ENCODE measurements around the gene FOXP4. TPM values are rescaled to one million over a fixed set of nuclear protein-coding genes. Genes with fewer than 3 reads are reported as not detected.

The FOXP4 gene
- total and polyA plus RNA-seq, 10 donors, result 3.0 to 12.1 (median 6.5) TPM

DNA sequence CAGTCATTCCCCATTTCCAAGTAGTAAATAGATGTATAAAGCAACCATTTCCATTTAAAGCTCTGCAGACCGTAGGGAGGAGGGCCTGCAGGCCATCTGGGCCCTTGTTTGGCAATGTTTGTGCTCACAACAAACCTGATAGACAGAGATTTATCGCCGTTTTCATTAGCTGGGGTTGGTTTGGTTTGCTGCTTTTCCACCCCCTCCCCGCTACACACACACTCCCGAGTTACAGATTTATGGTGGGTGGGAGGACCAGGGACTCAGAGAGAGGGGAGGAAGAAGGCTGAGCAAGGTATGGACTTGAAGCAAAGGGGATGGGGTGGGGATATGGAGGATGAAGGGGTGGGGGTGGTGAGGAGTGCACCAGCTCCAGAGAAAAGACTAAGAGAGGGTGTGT lies 36.6 kb upstream of the FOXP4 start:
- H3K4me3 ChIP-seq, result no peak overlapping the region
- 67 to 82% (median 72%) methylated on average over 5 of the region's 5 CpGs for WGBS, 5 donors
- no peaks in the 10 kb centered on the region for H3K36me3 ChIP-seq
- H3K27me3 ChIP-seq (replicated peaks in 1 of 7), result peaks cover 0 to 68% (median 27%) of the 10 kb centered on the region in 7 donors
- DNase-seq, result no peak
- H3K4me1 ChIP-seq, result peaks cover 15 to 22% (median 17%) of the 10 kb centered on the region in 6 donors
- intact Hi-C loops (cut with DNase I; ENCODE audit: low total_unique reads), result no loop called here
- H3K9me3 ChIP-seq, result no peaks in the 10 kb centered on the region
- TF ChIP-seq POLR2A (IDR thresholded peaks at IDR 0.05) (no peak), POLR2AphosphoS5 (IDR thresholded peaks at IDR 0.05) (no peak)
- TF ChIP-seq, protein P1, sequence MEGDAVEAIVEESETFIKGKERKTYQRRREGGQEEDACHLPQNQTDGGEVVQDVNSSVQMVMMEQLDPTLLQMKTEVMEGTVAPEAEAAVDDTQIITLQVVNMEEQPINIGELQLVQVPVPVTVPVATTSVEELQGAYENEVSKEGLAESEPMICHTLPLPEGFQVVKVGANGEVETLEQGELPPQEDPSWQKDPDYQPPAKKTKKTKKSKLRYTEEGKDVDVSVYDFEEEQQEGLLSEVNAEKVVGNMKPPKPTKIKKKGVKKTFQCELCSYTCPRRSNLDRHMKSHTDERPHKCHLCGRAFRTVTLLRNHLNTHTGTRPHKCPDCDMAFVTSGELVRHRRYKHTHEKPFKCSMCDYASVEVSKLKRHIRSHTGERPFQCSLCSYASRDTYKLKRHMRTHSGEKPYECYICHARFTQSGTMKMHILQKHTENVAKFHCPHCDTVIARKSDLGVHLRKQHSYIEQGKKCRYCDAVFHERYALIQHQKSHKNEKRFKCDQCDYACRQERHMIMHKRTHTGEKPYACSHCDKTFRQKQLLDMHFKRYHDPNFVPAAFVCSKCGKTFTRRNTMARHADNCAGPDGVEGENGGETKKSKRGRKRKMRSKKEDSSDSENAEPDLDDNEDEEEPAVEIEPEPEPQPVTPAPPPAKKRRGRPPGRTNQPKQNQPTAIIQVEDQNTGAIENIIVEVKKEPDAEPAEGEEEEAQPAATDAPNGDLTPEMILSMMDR (IDR thresholded peaks at IDR 0.05 in 8 of 11, conservative IDR thresholded peaks at IDR 0.05 in 3 of 11), result no peak
- no peak overlapping the region for H3K27ac ChIP-seq

DNA sequence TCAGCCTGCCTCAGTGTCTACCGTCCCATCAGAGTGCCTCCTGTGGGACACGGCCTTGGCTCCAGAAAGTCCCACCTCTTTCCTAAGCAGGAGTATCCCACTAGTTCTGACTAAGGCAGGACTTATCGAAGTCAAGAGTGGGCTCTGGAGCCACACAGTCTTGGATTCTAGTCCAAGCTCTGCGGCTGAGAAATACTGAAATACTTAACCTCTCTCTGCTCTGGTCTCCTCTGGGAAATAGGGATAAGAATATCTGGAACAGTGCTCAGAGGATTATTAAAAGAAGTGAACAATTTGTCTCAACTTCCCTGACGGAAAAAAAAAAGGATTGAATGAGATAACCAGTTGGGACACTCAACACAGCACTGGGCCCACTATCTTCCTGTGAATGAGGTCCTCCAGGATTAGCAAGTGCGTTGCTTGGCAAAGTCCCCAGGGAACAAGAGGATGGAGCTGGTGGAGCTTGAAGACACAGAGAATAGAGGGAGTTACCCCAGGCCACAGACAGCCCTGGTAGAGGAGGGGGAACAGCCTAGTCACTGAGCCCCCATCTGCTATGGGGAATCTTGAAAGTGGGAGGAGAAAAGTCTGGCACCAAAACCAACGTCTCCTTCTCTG lies 34.6 kb upstream of the FOXP4 start:
- no peak for DNase-seq
- H3K36me3 ChIP-seq, result no peaks in the 10 kb centered on the region
- intact Hi-C loops (cut with DNase I; ENCODE audit: low total_unique reads), result no loop called here
- TF ChIP-seq POLR2AphosphoS5 (IDR thresholded peaks at IDR 0.05) (no peak), POLR2A (IDR thresholded peaks at IDR 0.05) (no peak)
- TF ChIP-seq, protein P1 (IDR thresholded peaks at IDR 0.05 in 8 of 11, conservative IDR thresholded peaks at IDR 0.05 in 3 of 11), result no peak
- H3K9me3 ChIP-seq, result no peaks in the 10 kb centered on the region
- no peak overlapping the region for H3K4me3 ChIP-seq
- H3K27me3 ChIP-seq (replicated peaks in 1 of 7), result peaks cover 0 to 49% (median 10%) of the 10 kb centered on the region in 7 donors
- H3K4me1 ChIP-seq, result peaks cover 0 to 2% (median 0%) of the 10 kb centered on the region in 6 donors
- H3K27ac ChIP-seq, result no peak overlapping the region
- WGBS, 5 donors, result 86 to 91% (median 88%) methylated on average over 7 of the region's 7 CpGs

DNA sequence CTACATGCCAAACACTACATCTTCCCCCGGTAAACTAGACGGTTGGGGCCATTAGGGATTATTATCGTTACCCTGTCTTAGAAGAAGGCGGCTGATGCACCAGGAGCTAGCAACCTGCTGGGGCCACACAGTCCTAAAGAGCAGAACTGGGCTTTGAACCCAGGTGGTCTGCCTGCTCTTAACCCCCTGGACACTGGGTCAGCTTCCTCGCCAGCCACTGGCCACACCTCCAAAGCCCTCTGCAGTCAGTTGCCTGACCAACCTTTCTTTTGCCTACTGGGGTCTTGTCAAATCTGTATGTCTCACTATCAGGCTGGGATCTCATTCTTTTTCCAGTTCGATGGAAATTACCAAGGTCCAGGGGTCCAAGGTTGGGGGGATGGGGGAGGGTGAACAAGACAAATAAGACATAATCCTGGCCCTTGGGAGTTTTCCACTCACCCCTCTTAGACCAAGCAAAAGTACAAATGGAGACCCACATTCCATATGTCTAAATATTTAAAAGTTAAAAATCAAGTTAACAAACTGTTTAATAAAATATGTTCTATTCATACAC lies 34.0 kb upstream of the FOXP4 start:
- Histone ChIP-seq H3K4me1 (no peaks in the 10 kb centered on the region), H3K9me3 (no peaks in the 10 kb centered on the region), H3K4me3 (no peak overlapping the region), H3K27me3 (replicated peaks in 1 of 7) (peaks cover 0 to 42% (median 4%) of the 10 kb centered on the region in 7 donors), H3K27ac (no peak overlapping the region), H3K36me3 (no peaks in the 10 kb centered on the region)
- TF ChIP-seq POLR2A (IDR thresholded peaks at IDR 0.05), result no peak
- no peak for TF ChIP-seq POLR2AphosphoS5 (IDR thresholded peaks at IDR 0.05)
- TF ChIP-seq, protein P1 (IDR thresholded peaks at IDR 0.05 in 8 of 11, conservative IDR thresholded peaks at IDR 0.05 in 3 of 11), result no peak
- intact Hi-C loops (cut with DNase I; ENCODE audit: low total_unique reads), result no loop called here
- 84 to 96% (median 94%) methylated on average over 6 of the region's 6 CpGs for WGBS, 5 donors
- no peak for DNase-seq

DNA sequence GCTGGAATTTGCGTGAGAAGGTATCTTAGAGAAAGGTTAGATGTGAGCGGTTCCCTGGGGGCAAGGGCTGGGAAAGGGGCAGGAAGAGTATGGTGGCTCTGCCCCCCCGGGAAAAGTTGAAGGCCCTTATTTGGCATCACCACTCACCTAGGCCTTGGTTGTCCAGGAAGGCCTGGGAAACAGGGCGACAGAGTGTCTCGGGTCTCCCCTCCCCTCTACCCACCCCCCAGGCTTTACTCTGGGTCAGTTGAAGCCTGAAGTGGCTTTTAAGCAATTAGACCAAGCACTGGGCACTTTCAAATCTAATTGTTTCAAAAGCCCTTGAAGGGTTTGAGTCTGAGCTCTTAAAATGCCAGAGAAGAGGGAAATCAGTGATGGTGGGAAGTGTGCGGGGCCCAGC lies 30.2 kb upstream of the FOXP4 start:
- TF ChIP-seq, protein P1 (IDR thresholded peaks at IDR 0.05 in 8 of 11, conservative IDR thresholded peaks at IDR 0.05 in 3 of 11), result no peak
- TF ChIP-seq POLR2A (IDR thresholded peaks at IDR 0.05), result no peak
- no peak for TF ChIP-seq POLR2AphosphoS5 (IDR thresholded peaks at IDR 0.05)
- intact Hi-C loops (cut with DNase I; ENCODE audit: low total_unique reads), result no loop called here
- Histone ChIP-seq H3K27ac (no peak overlapping the region), H3K9me3 (no peaks in the 10 kb centered on the region), H3K4me1 (no peaks in the 10 kb centered on the region), H3K27me3 (replicated peaks in 1 of 7) (peaks cover 0 to 9% (median 0%) of the 10 kb centered on the region in 7 donors), H3K4me3 (no peak overlapping the region), H3K36me3 (no peaks in the 10 kb centered on the region)
- WGBS, 5 donors, result 83 to 97% (median 90%) methylated on average over 6 of the region's 6 CpGs
- no peak for DNase-seq

All from spleen (tissue), 11 donors.